Measurements from ENCODE around the gene SMU1.

- no peak for TF ChIP-seq CTCF (IDR thresholded peaks at IDR 0.05; ENCODE audit: poor library complexity)
- TF ChIP-seq EZH2 (IDR thresholded peaks at IDR 0.05; ENCODE audit: borderline replicate concordance): no peak
- no peak for TF ChIP-seq EZH2phosphoT487 (IDR thresholded peaks at IDR 0.05; ENCODE audit: low read depth, severe bottlenecking, unreplicated experiment)
Measured at GRCh38 chr9:33108472-33108871, 32.0 kb upstream of the SMU1 start.

Data from hepatocyte (in vitro differentiated cells).